GM19455 (cell line): ENCODE measurements around the gene WNT7B.
"Not testable (repeated sequence)": the region's sequence is repeated elsewhere in the genome, so short reads cannot be mapped to it uniquely, and the experiment has no call there.

ENCODE experiments used
- ATAC-seq: cut with Tn5 transposase; IDR thresholded peaks from one replicate; pipeline ENCODE4 v1.9.1; 2021; ENCODE audit not compliant: unreplicated experiment

Gene WNT7B

GRCh38 chr22:46008836-46009596 lies 32.1 kb upstream of the WNT7B start:
- ATAC-seq: no peak

- ATAC-seq: no peak
Measured at GRCh38 chr22:46008291-46008690, 31.3 kb upstream of the WNT7B start.

DNA sequence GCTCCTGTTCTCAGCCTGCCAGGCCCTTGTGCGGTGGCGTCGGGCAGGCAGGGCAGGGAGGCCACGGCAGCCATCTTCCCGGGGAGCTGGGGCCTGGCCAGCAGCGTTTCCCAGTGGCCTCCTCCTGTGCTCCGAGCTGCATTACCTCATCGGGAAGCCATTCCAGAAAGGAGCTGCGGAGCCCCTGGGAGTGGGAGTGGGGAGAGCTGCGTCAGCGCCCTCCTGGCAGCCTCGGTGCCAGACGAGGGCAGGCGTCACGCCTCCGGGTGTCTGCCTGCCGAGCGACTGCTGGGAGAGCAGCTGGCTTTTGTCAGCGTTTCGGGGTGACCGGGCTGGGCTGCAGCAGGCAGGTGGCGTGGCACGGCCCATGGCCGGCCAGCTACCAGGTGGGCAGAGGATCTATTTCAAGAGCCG lies 30.9 kb upstream of the WNT7B start:
- ATAC-seq: no peak

- no peak for ATAC-seq
Measured at GRCh38 chr22:46007003-46007847, 30.3 kb upstream of the WNT7B start.

DNA sequence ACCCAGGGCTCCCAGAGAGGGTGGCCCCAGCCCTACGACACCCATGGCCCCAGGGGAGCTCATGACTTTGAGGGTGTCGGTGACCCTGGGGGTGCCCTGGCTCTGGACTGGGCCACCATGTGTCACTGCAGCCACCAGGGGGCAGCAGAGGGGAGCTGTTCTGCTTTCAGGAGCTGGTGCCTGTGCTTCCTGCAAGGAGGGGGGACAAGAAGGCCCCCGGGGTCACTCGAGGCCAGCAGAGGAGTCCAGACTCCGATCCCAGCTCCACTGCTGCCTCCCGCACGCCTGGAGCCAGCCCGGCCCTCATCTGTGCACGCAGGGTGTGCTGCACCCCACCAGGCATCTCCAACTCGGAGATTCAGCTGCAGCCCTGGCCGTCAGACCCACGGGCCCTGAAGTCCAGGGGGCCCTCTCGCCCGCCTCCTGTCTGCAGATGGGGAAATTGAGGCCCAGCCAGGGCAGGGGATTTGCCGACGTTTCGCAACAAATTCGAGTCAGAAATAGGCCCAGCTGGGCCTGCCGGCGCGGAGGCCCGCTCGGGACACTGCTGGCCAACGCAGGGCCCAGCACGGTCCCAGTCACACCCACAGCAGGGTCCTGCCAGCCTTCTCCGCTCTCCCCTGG lies 29.5 kb upstream of the WNT7B start:
- ATAC-seq: no peak

DNA sequence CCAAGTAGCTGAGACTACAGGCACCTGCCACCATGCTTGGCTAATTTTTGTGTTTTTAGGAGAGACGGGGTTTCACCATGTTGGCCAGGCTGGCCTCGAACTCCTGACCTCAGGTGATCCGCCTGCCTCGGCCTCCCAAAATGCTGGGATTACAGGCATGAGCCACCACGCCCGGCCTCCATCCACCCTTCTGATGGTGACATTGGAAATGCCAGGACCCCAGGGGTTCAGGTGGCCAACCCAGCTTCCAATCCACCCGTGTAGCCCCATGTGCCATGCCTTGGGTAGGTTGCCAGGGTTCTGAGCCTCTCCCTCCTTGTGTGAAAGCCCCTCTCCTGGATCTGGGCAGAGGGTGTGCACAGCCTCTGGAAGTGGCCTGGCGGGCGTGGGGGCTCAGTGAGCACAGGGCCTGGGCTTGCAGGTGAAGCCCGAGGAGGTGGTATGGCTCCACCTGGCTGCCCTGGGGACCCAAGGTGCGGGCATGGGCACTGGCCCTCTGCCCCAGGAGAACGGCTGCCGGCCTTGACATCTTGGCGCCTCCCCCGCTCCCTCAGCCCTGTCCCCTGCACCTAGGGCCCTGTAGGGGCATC lies 28.2 kb upstream of the WNT7B start:
- not testable (repeated sequence) for ATAC-seq

DNA sequence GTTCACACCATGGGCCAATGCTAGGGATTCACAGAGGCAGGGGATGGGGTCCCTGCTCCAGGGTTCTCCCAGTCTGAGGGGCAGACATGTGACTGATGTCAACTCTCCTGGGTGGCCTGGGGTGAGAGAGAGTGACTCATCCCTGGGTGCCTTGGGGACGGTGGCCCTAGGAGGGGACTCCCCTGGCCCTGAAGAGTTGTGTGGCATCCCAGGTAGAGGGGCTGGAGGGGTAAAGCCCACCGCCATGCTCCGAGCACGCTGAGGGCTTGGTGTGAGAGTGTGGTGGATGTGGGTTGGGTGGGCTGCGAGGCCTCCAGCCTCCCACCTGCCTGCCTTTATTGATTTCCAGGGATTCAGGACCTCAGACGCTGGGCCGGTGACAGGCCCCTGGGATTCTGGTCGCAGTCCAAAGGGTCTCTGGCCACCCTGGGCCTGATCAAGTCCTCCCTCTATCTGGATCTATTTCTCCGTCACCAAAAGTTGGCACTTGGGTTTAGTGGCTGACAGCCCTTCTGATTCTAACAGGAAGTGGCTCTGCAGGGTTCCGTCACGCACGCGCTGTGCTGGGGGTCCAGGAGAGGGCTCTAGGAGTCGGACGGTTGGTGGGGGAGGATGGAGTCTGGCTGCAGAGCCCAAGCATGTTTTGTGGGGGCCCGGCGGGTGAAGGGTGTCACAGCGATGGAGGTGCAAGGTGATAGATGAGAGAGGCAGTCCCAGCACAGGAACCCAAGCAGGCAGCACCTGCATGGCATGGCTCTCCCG lies 27.3 kb upstream of the WNT7B start:
- ATAC-seq: no peak

- ATAC-seq: no peak
Measured at GRCh38 chr22:46003271-46004091, 26.5 kb upstream of the WNT7B start.

DNA sequence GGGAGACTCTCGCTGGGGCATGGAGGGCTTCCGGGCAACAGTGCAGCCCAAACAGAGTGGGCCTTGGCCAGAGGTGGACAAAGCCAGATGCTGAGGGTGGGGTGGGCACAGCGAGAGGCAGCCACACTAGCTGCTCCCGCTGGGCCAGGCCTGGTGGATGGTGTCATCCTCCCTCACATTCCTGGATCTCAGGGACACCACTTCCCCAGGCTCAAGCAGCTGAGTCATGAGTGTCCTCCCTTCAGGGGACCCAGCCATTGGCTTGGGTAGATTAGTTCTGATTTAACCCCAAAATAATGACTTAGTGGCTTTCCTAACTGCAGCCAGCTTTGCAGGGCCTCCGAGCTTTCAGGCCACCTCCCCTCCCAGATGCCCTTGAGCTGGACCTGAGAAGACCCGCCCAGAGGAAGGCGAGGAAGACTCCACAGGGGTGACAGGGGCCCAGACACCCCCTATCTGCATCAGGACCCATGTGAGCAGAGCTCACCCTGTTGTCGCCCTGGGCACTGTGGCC lies 25.9 kb upstream of the WNT7B start:
- no peak for ATAC-seq

GRCh38 chr22:46001426-46002106 lies 24.6 kb upstream of the WNT7B start:
- ATAC-seq: no peak

DNA sequence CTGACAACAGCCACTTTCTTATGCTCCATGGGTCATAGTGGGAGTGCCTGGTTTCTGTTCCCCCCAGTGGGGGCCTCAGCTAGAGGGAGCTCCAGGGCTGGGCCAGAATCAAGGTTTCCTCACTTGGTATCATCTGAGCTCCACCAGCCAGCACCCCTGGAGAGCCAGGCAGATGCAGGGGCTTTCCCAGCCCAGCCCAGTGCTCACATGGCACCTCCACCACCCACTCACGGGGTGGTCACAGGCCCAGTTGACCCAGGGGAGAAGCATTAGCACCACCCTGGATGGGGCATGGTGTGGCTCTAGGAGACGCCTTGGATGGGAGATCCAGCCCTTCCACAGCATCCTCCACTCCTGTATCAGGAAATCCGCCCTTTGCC lies 24.1 kb upstream of the WNT7B start:
- ATAC-seq: no peak

DNA sequence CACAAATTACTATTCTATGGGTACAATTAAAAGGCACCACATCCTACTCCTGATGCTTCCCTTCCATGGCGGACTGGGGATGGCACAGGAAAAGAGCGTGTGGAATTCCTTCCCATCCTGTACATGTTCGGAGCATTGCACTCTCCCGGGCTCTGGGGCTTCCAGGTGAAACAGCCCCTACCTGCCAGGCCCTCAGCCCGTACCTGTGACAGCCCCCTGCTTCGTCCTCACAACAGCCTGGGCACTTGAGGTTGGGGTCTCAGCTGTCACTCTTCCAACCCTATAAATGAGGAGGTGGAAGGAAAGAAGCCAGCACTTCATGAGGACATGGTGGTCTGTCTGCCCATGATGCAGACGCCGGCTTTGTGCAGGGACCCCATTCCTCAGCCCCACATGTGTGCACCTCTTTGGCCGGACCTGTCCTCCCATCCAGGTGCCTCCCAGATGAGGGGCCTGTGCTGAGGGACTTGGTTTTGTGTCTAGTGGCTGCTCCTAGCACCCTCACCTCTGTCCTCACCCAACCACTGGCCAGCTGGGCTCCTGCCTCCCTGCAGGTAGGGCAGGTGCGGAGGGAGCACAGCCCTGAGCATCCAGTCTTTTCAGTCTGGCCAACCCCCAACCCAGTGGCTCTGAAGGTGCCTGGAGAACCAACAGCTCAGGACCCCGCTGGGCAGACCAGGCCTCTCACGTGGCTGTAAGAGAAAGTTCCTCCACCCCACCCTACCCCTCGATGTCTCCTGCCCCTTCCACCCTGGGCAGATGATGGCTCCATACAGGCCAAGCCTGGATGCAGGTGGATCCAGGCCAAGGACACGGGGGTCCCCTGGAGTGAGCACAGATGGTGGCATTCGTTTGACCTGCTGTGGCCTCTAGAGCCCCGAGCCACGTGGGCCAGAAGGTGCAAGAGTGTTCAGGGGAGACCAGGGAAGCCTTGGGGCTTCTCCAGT lies 23.4 kb upstream of the WNT7B start:
- no peak for ATAC-seq

GRCh38 chr22:45999379-45999971 lies 22.5 kb upstream of the WNT7B start:
- no peak for ATAC-seq

GRCh38 chr22:45998638-45999378 lies 21.8 kb upstream of the WNT7B start:
- ATAC-seq: no peak

- no peak for ATAC-seq
Measured at GRCh38 chr22:45997777-45998637, 21.0 kb upstream of the WNT7B start.
